T-helper 2 cell treated with Interferon-gamma antibody and Interleukin-4, amounts not matched to agents 100 ng/mL and 5 ng/mL, for 36 hours (primary cell): ENCODE results near the gene CHAF1A. TPM values are rescaled to one million over a fixed set of nuclear protein-coding genes. Genes with fewer than 3 reads are reported as not detected.

ENCODE experiments used
- intact Hi-C: fragments of 100-400 bp; cut with micrococcal nuclease; formaldehyde crosslinking; loops from one replicate; pipeline ENCODE4 v1.15.1; 2023
- total RNA-seq: library from RNA; stranded (reverse); gene quantifications from 2 replicates; pipeline ENCODE4 v1.2.3, GENCODE V29; 2022

CHAF1A gene
- total RNA-seq, 1 donor from 2014 or later, result 96.5 TPM

DNA sequence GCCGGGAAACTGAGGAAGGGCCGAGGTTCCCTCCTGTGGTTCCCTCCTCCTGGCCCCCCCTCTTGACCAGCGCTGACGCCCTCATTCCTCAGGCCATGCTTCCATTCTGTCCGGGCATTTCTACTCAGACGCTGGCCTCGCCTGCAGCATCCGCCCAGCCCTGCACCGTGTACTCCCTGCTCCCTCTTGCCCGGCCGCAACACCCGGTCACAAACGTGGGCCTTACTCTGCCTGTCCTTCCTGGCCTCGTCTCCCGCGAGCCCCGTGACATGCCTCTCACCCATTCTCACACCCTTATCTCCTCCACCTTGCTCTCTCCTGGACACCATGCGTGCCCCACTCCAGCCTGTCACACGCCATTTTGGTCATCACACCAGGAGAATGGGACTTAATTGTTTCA lies 80.9 kb downstream of the CHAF1A start:
- intact Hi-C loops, result no loop called here

DNA sequence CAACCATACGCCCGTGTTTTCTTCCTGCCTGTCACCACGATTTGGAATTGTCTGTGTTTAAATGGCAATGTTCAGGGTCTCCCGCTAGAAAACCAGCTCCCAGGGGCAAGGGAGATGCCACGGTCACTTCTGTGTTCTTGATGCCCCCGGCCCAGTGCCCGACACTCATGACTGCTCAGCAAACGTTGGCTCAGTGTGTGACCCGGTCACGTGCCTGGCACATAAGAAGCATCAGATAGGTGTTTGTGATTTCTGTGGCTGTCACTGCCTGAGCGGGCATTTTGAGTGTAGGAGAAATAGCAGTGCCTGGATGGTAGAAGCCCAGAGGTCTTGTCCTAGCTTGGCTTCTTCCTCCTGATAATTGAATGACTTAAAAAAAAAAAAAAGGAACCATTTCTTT lies 85.1 kb downstream of the CHAF1A start:
- intact Hi-C loops, result no loop called here

DNA sequence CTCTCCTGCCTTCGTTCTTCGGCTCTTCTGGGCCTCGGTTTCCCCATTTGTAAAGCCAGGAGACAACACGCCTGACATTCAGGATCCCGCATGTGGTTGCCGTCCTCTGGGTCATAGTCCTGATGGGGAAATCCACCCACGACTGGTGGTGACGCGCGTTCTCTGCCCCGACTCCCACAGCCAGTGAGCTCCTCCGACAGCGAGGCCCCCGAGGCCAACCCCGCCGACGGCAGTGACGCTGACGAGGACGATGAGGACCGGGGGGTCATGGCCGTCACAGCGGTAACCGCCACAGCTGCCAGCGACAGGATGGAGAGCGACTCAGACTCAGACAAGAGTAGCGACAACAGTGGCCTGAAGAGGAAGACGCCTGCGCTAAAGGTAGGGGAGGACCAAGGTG lies 86.1 kb downstream of the CHAF1A start:
- intact Hi-C loops, result no loop called here

DNA sequence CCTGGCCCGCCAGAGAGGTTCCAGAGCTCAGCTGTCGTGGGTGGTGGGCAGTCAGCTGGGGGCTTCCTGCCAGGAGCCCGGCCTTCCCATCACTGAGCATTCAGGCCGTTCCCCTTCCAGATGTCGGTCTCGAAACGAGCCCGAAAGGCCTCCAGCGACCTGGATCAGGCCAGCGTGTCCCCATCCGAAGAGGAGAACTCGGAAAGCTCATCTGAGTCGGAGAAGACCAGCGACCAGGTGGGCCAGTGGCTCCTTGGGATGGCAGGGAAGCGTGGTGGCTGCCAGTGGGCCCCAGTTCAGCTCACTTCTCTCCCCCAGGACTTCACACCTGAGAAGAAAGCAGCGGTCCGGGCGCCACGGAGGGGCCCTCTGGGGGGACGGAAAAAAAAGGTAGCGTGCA lies 89.0 kb downstream of the CHAF1A start:
- intact Hi-C loops, result no loop called here

DNA sequence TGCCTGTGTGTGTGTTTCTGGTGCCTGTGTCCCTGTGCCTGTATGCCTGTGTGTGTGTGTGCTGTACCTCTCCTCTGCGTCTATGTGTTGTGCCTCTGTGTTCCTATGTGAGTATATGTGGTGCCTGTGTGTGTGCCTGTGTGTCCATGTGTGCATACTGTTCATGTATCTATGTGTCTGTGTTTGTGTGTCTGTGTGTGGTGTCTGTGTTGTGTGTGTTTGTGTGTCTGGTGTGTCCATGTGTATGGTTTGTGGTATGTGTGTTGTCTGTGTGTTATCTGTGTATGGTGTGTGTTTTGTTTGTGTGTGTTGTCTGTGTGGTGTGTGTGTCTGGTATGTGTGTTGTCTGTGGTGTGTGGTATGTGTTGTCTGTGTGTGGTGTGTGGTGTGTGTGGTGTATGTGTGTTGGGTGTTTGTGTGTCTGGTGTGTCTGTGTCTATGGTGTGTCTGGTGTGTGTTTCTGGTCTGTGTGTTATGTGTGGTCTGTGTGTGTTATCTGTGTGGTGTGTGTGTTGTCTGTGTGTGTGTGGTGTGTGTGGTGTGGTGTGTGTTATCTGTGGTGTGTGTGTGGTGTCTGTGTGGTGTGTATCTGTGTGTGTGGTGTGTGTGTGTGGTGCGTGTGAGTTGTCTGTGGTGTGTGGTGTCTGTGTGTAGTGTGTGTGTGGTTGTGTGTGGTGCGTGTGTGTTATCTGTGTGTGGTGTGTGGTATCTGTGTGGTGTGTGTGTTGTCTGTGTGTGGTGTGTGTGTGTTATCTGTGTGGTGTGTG lies 90.1 kb downstream of the CHAF1A start:
- intact Hi-C loops, result no loop called here

Other genes with a start within 250 kb of the CHAF1A start
- 0.84 and 1.3 TPM in 2 replicates for gene CREB3L3, start 249.0 kb upstream of the CHAF1A start, total RNA-seq
- gene SIRT6, start 220.1 kb upstream of the CHAF1A start, total RNA-seq, result 34.4 and 35.6 TPM in 2 replicates
- 0.43 and 0.52 TPM in 2 replicates for gene ANKRD24, start 220.0 kb upstream of the CHAF1A start, total RNA-seq
- gene EBI3, start 173.1 kb upstream of the CHAF1A start, total RNA-seq, result 2.6 and 2.8 TPM in 2 replicates
- gene YJU2, start 155.6 kb upstream of the CHAF1A start, total RNA-seq, result 24.2 and 27.1 TPM in 2 replicates
- gene SHD, start 123.4 kb upstream of the CHAF1A start, total RNA-seq, result not detected in 2 replicates
- gene TMIGD2, start 100.3 kb upstream of the CHAF1A start, total RNA-seq, result 20.1 and 20.9 TPM in 2 replicates
- 12.6 and 13.8 TPM in 2 replicates for gene FSD1, start 98.0 kb upstream of the CHAF1A start, total RNA-seq
- gene STAP2, start 63.8 kb upstream of the CHAF1A start, total RNA-seq, result 10.4 and 10.6 TPM in 2 replicates
- 22.7 and 24.8 TPM in 2 replicates for gene MPND, start 59.1 kb upstream of the CHAF1A start, total RNA-seq
- gene SH3GL1, start 2.1 kb upstream of the CHAF1A start, total RNA-seq, result 60.4 and 63.9 TPM in 2 replicates
- 40.8 and 41.4 TPM in 2 replicates for gene UBXN6, start 55.2 kb downstream of the CHAF1A start, total RNA-seq
- gene HDGFL2, start 69.7 kb downstream of the CHAF1A start, total RNA-seq, result 58.8 and 63.3 TPM in 2 replicates
- gene PLIN4, start 115.8 kb downstream of the CHAF1A start, total RNA-seq, result not detected in 2 replicates
- not detected in 2 replicates for gene PLIN5, start 132.6 kb downstream of the CHAF1A start, total RNA-seq
- 0.18 and 0.30 TPM in 2 replicates for gene LRG1, start 137.4 kb downstream of the CHAF1A start, total RNA-seq
- not detected in 2 replicates for gene SEMA6B, start 157.0 kb downstream of the CHAF1A start, total RNA-seq
- 16.5 and 17.5 TPM in 2 replicates for gene TNFAIP8L1, start 236.9 kb downstream of the CHAF1A start, total RNA-seq